HL-60/S4 treated with phorbol 12-myristate 13-acetate at 8.2 ng/mL for 4 days and 3 days (cell line): ENCODE results near the gene GPR101.

ENCODE experiments used
- in situ Hi-C: fragments of 300-500 bp; cut with MboI; formaldehyde crosslinking; loops from 2 replicates; pipeline ENCODE4 v1.15.0; 2022; ENCODE audit warnings: low sequenced_read_pairs

The GPR101 gene, protein sequence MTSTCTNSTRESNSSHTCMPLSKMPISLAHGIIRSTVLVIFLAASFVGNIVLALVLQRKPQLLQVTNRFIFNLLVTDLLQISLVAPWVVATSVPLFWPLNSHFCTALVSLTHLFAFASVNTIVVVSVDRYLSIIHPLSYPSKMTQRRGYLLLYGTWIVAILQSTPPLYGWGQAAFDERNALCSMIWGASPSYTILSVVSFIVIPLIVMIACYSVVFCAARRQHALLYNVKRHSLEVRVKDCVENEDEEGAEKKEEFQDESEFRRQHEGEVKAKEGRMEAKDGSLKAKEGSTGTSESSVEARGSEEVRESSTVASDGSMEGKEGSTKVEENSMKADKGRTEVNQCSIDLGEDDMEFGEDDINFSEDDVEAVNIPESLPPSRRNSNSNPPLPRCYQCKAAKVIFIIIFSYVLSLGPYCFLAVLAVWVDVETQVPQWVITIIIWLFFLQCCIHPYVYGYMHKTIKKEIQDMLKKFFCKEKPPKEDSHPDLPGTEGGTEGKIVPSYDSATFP

DNA sequence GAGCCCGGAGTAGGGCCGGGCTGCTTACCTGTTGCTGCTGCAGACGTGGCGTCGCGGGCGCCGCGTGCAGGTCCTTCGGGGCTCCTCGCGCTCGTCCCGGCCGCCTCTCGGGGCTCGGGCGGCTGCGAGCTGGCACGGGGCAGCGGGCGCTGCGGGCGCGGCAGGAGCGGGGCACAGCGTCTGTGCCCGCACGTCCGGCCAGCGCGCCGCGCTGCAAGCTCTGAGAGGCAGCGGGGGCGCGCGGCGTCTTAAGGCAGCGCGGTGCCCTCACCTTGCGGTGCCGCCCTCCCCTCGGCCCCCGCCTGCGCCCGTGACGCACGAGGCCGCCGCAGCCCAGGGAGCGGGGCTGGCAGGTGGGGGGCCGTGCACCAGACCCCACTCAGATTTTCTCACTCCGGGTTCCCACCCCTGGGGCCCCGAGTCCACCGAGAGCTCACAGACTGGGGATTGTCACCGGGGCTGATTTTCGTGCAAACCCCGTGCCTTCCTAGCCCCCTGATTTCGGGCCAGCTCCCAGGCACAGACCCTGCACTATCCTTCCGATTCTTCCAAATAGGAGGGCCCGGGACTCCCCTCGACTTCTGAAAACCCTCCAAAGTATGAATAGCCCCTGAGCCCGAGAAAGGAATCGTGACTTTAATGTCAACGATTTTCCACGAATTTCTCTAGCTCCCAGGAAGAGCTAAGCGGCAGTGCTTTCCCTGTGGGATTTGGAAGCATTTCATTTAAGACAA is at the start of gene GPR101:
GPR101 (minus strand) TSS at position 222 of the 734 bp plus-strand sequence. CDS start 2,321 bp downstream, outside the sequence.
- in situ Hi-C loops, result no loop called here

DNA sequence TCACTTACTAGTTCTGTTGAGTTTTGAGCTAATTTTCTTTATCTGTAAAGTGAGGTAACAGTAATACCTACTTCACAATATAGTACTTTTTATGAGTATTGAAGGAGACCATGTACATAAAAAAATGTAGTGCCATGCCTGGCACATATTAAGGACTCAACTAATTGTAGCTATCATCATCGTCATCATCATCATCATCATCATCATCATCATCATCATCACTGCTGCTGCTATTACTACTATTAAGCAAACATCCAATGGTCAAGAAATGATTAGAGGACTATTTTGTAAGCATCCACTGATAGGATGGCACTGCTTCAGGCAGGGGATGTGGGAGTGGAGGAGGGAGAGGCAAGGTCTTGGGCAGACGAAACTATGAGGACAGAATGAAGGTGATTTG is 47.4 kb upstream of the GPR101 start:
- in situ Hi-C loops, result no loop called here

DNA sequence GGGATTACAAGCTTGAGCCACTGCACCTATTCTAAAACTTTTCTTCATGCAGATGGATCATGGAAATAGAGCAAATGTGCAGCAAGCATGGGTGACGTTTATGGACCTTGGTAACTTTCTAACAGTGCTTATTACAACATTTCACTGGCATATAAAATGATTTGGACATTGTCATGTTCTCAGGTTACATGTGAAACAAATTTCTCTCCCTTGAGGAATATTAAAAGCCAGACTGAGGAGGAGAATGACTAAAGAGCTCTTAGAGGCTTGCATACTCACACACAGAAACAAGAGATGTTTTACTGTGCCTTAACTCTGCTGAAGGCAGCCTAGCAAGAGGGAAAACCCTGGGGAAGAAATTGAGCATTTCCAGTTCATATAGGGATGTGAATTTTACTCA is 38.6 kb upstream of the GPR101 start:
- in situ Hi-C loops, result no loop called here

DNA sequence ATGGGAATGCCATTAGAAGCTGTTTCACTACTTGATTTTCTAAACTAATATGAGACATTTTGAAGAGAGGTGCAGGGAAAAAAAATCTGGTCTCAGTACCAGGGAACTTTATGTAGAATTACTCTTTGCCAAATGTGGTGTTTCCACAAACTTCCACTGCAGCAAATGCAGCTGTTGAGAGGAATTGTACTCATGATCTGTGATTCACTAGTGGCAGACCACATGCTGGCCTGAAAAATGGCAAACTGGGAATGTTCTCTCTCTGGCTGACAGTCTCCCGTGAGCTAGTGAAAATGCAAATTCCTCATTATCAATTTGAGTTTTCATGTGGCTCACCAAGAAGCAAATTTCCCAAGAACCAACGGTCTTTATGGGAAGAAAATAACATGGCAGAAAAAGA is 37.8 kb upstream of the GPR101 start:
- in situ Hi-C loops, result no loop called here

DNA sequence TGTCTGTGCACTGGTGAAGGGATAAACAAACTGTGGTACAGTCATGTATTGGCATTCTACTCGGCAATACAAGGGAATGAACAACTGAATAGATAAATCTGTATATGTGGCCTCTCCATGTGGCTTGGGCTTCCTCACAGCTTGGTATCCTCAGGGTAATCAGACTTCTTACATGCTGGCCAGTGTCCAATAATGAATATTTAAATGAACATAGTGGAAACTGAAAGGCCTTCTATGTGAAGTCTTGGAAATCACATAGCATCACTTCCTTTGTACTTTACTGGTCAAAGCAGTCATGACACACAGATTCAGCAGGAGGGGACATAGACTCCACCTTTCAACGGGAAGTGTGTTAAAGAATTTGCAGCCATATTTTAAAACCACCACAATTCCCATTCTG is 33.4 kb upstream of the GPR101 start:
- in situ Hi-C loops, result no loop called here

DNA sequence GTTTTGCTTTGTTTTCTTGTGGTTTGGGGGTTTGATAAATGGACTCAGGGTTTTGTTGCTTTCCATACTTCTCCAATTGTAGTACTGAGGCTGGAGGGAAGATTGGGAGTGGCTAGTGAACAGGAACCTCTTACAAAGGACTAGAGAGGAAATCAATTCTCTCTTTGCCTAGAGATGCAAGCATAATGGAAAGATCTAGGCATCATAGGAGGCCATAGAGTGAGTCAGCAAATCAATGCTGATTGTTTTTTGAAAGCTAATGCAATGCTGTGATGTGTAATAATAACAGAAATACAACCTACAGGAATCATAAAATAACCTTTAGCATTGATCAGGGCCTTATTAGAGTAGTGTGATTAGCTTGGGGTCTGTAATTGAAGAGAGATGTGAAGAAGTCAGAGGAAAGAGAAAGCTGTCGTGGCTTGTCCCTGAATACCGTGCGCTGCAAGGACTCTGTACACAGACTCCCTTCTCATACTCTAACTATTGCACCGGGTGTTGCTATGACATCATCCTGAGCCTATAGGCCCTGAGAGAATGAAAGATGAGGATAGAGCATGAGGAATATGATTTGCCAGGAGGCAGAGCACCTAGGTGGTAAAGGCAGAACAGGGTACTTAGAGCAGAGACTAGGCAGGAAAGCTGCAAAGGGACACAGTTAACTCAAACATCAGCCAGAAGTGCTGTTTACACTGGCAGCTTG is 29.3 kb upstream of the GPR101 start:
- in situ Hi-C loops, result no loop called here

DNA sequence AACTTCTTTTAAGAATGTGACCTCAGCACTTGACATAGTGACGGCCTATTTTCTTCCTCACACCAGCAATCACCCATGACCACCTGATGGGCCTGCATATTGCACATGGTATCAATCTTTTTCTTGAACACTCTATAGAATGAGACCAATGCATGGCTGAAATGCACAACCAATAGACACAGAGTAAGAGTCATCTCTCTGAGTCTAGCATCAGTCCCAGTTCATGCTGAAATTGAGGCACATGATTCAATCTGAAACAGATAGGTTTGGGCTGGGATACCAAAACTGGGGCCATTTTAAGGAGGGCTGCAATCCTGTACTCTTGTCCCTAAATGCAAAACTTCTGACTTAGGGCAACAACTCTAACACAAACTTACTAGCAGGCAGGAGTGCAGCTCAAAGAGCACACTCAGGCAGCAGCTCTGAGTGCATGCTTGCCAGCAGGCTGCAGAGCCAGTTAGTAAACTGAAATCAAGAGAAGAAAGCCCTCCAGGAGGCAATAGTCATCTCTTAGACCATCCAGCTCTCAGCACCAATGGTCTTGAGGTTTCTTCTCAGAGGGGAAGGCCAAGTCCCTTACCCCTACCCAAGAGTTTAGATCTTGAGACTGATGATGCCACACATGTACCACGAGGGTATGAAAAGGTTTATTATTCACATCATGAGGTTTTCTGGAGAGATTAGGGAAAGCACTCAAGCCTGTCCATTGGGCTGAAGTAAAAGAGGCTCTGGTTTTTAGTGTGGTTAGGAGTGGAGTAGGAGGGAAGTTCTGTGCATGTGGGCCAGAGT is 24.7 kb upstream of the GPR101 start:
- in situ Hi-C loops, result no loop called here

DNA sequence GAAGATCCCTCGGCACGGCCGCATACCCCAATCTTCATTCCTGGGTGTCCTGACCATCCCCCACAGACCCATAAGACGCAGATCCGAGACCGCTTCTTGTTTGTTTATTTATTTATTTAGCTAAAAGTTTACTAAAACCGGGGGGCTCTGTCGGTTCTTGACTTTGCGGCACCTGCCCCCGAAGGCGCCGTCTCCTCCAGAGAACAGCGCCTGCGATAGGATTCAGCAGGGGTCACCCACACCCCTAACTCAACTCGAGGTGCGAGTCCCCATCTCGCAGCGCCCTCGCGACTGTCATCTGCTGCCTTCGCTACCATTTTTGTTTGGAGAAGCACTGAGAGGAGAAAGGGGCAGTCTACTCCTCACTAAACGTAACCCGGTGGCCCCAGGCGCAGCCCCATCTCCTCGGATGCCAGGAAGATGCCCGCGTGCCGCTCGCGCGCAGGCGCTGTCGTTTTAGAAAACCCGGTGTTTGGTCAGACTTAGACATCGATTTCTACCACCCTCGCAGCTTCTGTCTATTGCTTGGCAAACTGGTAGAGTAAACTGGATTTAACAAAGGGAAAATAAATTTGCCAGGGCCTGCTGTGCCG is 18.9 kb upstream of the GPR101 start:
- in situ Hi-C loops, result no loop called here

DNA sequence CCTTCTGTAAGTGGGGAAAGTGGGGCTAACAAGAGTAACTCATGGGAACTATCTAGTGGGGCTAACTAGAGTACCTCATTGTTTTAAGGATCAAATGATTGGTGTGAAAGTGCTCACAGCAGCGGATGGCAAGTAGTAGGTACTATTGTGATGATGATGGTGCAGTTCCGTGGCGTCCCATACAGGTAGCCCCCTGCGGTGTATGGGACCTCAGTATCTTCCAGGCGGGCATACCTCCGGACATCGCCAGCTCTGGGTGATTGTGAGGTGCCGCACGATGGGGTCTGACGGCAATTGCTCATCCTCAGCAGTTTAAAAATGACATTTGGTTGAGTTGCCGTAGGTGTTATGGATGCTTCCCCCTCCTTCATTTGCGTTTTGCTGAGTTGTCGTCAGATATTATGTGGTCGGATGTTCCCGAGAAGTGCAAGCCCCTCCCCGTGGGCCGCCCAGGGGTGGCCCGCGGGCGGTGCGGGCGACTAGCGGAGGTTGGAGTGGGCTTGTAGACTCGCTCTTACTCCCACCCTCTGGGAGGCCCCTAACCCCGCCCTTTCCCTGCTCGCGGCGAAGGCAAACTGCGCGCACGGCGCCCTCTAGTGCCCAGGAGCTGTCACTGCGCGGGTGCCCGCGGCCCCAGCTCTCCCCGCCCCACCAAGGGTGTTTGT is 18.3 kb upstream of the GPR101 start:
- in situ Hi-C loops, result no loop called here

DNA sequence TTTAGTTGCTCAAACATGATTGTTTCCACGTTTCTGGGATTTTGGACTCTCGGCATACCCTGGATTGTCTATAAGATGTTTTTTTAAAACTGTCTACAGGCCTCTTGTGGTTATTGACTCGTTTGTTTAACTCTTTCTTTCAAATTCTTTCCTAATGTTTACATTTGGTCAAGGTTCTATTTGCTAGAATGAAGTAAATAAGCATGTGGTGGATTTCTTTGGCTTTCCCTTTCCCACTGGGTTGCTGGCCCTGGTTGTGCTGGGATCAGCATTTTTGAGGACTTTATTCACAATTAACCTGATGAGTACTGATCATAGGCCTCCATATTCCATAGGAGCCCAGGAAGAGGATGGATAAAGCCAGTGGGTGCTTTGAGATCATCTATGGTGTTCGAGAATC is 11.1 kb upstream of the GPR101 start:
- in situ Hi-C loops, result no loop called here

DNA sequence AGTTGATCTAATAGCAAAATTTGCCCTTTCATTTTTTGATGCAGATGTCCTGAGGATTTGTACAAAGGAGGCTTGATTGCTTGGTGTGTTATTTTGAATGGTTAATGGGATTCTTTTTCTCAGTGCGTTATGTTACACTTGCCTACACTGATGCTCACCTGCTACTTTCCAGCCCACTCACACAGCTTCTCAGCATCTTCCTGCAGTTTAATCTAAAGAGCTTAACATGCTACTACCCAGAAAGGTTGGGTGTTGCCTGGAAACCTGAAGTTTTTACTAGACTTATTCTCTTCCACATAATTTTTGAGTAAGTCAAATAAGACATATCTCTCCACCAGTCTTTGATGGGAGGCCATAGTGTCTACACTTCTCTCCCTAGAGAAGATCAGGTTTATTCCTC is 9.9 kb upstream of the GPR101 start:
- in situ Hi-C loops, result no loop called here

DNA sequence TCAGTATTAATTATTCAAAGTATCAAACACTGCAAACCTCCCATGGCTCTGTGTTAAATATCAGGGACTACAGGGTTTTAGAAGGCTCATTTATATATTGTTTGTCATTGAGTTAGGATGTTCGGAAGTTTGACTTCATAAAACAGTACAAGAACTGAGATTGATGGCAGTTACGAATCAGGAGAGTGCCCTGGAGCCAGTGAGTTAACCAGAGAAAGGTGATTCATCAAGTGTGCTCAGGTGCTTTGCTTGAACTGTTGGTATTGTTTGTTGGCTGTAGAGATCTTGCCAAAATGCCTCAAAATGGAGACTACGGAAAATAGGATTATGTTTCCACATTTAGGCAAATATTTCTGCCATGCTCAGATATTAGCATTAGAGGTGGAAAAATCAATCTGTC is 7.5 kb upstream of the GPR101 start:
- in situ Hi-C loops, result no loop called here

DNA sequence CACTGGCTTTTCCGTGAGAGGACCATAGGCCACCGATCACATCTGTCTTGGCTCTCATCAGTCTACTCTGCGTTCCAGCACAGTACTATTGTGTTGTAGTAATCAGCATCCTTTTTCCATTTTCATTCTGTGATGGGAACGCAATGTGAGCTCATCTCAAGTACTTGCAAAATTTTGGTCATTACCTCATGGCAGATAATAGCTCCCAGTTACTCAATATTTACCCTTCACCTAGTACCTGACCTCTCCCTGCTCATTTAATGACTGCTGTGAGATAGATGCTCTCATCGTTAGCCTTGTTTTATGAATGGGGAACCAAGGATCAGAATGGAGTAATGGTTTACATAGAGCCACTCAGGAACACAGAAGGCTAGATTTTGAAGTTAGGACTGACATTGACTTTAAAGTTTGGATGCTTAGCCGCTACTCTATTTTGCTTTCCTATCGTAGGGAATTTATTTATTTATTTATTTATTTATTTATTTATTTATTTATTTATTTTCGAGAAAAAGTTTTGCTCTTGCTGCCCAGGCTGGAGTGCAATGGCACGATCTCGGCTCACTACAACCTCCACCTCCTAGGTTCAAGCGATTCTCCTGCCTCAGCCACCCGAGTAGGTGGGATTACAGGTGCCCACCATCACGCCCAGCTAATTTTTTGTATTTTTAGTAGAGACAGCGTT is 6.5 kb upstream of the GPR101 start:
- in situ Hi-C loops, result no loop called here

DNA sequence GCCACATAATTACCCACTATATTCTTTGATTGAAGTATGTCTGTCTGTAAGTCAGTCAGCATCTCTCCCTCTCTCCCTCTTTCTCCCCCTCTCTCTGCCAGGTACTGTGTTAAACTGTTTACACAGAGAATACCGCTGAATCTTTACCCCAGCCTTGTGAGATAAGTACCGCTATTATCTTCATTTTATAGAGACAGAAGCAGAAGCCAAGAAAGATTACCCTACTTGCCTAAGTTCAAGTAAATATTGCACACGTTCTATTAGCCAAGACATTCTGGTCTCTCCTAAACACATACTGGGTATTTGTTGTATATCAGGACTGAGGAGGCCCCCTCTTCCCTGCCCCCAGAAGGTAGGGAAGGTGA is 695 bp upstream of the GPR101 start:
- in situ Hi-C loops, result no loop called here

DNA sequence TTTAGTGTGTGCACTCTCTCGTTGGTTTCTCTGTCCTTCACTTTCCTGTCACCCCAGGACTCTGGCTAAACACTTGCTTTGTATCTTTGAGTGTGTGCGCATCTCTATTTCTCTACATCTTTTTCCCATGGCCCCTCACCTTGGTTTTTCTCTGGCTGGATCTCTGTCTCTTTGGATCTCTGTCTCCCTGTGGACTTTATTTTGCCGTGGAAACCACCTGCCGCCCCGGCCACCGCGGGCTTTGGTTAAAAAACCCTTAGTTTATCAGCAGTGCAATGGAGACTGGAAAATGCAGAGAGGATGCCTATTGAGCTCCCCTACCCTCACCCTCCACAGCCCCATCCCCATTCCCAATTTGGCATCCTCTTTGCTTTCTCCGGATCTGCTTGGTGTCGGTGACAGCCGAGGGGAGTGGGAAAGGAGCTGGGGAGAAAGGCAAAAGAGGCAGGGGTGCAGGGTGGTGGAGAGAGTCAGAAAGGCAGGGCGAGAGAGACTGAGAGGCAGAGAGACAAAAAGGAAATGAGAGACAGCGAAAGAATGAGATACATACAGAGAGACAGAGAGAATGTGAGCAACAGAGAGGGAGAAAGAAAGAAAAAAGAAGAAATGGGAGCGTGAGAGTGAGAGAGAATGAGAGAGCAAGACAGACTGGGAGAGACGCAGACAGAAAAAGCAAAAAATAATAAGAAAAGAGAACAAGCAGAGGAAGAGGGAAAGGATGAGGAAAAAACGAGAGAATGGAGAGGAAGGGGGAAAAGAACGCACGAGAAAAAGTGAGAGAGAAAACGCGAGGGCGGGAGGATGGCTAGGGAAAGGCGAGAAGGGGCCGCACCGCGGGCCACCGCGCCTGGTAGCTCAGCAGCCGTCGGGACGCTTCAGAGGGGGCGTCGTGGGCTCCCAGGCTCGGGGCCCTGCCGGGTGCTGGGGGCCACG is 688 bp downstream of the GPR101 start:
- in situ Hi-C loops, result no loop called here

DNA sequence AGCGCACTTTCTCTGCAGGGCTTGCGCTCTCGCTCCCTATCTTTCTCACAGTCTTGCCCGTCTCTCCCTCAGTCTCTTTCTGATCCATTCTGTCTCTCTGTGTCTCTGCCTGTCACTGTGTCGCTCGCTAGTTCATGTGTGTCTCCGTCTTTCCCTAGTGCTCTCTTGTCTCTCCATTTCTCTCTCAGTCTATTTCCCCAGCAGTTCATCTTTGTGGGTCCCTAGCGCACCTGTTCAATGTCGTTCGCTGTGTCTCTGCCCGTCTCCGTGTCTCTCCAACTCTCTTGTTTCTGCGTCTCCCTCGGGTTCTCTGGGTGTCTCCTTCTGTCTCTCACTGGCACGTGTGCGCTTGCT is 1.5 kb downstream of the GPR101 start:
- in situ Hi-C loops, result no loop called here

DNA sequence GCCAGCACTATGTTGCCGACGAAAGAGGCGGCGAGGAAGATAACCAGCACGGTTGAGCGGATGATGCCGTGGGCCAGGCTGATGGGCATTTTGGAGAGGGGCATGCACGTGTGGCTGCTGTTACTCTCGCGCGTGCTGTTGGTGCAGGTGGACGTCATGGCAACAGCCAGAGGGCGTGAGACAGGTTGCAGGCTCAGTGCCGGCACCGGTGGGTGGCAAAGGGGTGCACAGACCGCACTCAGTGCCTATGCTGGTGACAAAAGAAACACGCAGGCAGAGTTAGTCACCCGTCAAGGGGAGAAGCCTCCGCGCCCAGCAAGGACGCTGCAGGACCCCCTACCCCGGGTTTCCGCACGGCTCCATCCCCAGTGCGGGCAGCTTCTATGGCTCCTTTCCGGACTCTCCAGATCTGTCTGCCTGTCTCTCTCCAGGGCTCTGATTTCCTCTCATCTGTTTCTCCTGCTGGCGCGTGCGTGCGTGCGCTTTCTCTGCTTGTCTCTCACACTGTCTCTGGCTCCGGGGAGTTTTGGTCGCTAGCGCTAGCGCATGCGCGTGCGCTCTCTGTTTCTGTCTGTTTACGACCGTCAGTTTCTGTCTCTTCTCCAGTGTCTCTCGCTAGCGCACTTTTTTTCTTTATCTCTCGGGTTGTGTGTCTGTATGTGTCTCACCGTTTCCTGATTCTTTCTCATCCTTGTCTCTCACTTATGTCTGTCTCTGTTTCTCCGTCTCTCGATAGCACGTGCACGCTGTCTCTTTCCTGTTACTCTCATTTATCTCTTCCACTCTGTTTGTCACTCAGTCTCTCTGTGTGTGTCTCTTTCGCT is 2.1 kb downstream of the GPR101 start:
- in situ Hi-C loops, result no loop called here

DNA sequence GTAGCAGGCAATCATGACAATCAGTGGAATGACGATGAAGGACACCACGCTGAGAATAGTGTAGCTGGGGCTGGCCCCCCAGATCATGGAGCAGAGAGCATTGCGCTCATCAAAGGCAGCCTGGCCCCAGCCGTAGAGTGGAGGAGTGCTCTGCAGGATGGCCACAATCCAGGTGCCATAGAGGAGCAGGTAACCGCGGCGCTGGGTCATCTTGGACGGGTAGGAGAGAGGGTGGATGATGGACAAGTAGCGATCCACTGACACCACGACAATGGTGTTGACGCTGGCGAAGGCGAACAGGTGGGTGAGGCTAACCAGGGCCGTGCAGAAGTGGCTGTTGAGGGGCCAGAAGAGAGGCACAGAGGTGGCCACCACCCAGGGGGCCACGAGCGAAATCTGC is 2.8 kb downstream of the GPR101 start:
- in situ Hi-C loops, result no loop called here
